GM12892 (cell line): Measurements from ENCODE around the gene FARP1.

Source experiments
- POLR2A ChIP-seq: IDR thresholded peaks from 2 replicates; pipeline ENCODE4 v1.6.1; 2011; ENCODE audit warnings: low read depth, low read length, control low read depth
- POLR2AphosphoS5 ChIP-seq: IDR thresholded peaks from 2 replicates; pipeline ENCODE4 v1.6.1; 2011; ENCODE audit warnings: low read depth, low read length, control low read depth
- TAF1 ChIP-seq: IDR thresholded peaks from 2 replicates; pipeline ENCODE4 v1.6.1; 2011; ENCODE audit warnings: low read depth, mild to moderate bottlenecking, control low read depth, low read length, borderline replicate concordance

- no peak for TF ChIP-seq POLR2AphosphoS5
- TF ChIP-seq POLR2A = no peak
- TF ChIP-seq TAF1 = no peak
Observed at GRCh38 chr13:98134901-98135300, 8.0 kb upstream of the FARP1 start.
